Measurements from ENCODE around the gene LITAFD. TPM values are rescaled to one million over a fixed set of nuclear protein-coding genes. Genes with fewer than 3 reads are reported as not detected.
A peak's percentile ranks its signal among the peaks of the same experiment; 100 is the strongest.

Gene LITAFD
- total RNA-seq, 1 experiment from 2014 or later = not detected

GRCh38 chr16:8898660-8899318, 16.6 kb downstream of the LITAFD start:
- Mint-ChIP-seq H3K36me3 (ENCODE audit: insufficient read depth, unreplicated experiment) (peaks cover 97% of the 10 kb centered on the region), H3K9me3 (ENCODE audit: unreplicated experiment) (no peaks in the 10 kb centered on the region), H3K27me3 (ENCODE audit: insufficient read depth, unreplicated experiment) (no peaks in the 10 kb centered on the region), H3K4me1 (ENCODE audit: insufficient read depth, unreplicated experiment) (no peaks in the 10 kb centered on the region), H3K4me3 (ENCODE audit: unreplicated experiment) (no peak overlapping the region), H3K27ac (ENCODE audit: low read depth, unreplicated experiment) (no peak overlapping the region)
- no peak for TF ChIP-seq CTCF (IDR thresholded peaks at IDR 0.05; ENCODE audit: unreplicated experiment)
- ChIA-PET CTCF (interaction anchor here (0.6 to 1.2 kb wide), 3 partner anchors 16 to 38 kb away, joined by 3 to 6 read pairs (median 4); no protein-coding TSS in a partner anchor), POLR2A (no interaction called here)
- BruUV-seq (replicated peaks) = no TSS peak
- intact Hi-C loops (cut with micrococcal nuclease) = no loop called here
- DNase-seq (ENCODE audit: unreplicated experiment) = no peak

GRCh38 chr16:8899709-8900317, 17.7 kb downstream of the LITAFD start:
- POLR2A ChIA-PET = interaction anchor here (0.6 to 1.5 kb wide), 2 partner anchors 9 to 210 kb away, joined by 3 to 4 read pairs; no protein-coding TSS in a partner anchor
- Mint-ChIP-seq H3K36me3 (ENCODE audit: insufficient read depth, unreplicated experiment) (peaks cover 97% of the 10 kb centered on the region), H3K27ac (ENCODE audit: low read depth, unreplicated experiment) (no peak overlapping the region), H3K4me3 (ENCODE audit: unreplicated experiment) (no peak overlapping the region), H3K4me1 (ENCODE audit: insufficient read depth, unreplicated experiment) (no peaks in the 10 kb centered on the region), H3K27me3 (ENCODE audit: insufficient read depth, unreplicated experiment) (no peaks in the 10 kb centered on the region), H3K9me3 (ENCODE audit: unreplicated experiment) (no peaks in the 10 kb centered on the region)
- CTCF ChIA-PET = interaction anchor here (0.6 to 3.5 kb wide), 5 partner anchors 9 to 109 kb away, joined by 3 to 20 read pairs (median 4); no protein-coding TSS in a partner anchor
- intact Hi-C loops (cut with micrococcal nuclease) = no loop called here
- BruUV-seq (replicated peaks) = no TSS peak
- no peak for DNase-seq (ENCODE audit: unreplicated experiment)
- no peak for TF ChIP-seq CTCF (IDR thresholded peaks at IDR 0.05; ENCODE audit: unreplicated experiment)

- ChIA-PET CTCF (interaction anchor here (0.6 to 3.5 kb wide), 4 partner anchors 9 to 108 kb away, joined by 3 to 20 read pairs (median 10); no protein-coding TSS in a partner anchor), POLR2A (interaction anchor here (0.6 to 1.5 kb wide), 2 partner anchors 10 to 133 kb away, joined by 3 to 4 read pairs; no protein-coding TSS in a partner anchor)
- peaks cover 97% of the 10 kb centered on the region for H3K36me3 Mint-ChIP-seq (ENCODE audit: insufficient read depth, unreplicated experiment)
- H3K27ac Mint-ChIP-seq (ENCODE audit: low read depth, unreplicated experiment) = no peak overlapping the region
- no peak overlapping the region for H3K4me3 Mint-ChIP-seq (ENCODE audit: unreplicated experiment)
- no peaks in the 10 kb centered on the region for H3K27me3 Mint-ChIP-seq (ENCODE audit: insufficient read depth, unreplicated experiment)
- no peaks in the 10 kb centered on the region for H3K4me1 Mint-ChIP-seq (ENCODE audit: insufficient read depth, unreplicated experiment)
- intact Hi-C loops (cut with micrococcal nuclease) = no loop called here
- TSS peak; percentile 9 for BruUV-seq (replicated peaks)
- TF ChIP-seq CTCF (IDR thresholded peaks at IDR 0.05; ENCODE audit: unreplicated experiment) = no peak
- H3K9me3 Mint-ChIP-seq (ENCODE audit: unreplicated experiment) = no peaks in the 10 kb centered on the region
- DNase-seq (ENCODE audit: unreplicated experiment) = no peak
Observed at GRCh38 chr16:8900343-8900742, 18.2 kb downstream of the LITAFD start.

GRCh38 chr16:8901320-8901861, 19.2 kb downstream of the LITAFD start:
- intact Hi-C loops (cut with micrococcal nuclease) = no loop called here
- H3K27me3 Mint-ChIP-seq (ENCODE audit: insufficient read depth, unreplicated experiment) = no peaks in the 10 kb centered on the region
- CTCF ChIA-PET = interaction anchor here (0.6 to 3.5 kb wide), 7 partner anchors 18 to 334 kb away, joined by 3 to 20 read pairs (median 4); no protein-coding TSS in a partner anchor

More at GRCh38 chr16:8901320-8901861, 19.2 kb downstream of the LITAFD start:
- POLR2A ChIA-PET = interaction anchor here (0.6 to 1.5 kb wide), 4 partner anchors 11 to 17 kb away, joined by 3 to 4 read pairs (median 3); no protein-coding TSS in a partner anchor
- no peak for TF ChIP-seq CTCF (IDR thresholded peaks at IDR 0.05; ENCODE audit: unreplicated experiment)
- Mint-ChIP-seq H3K4me1 (ENCODE audit: insufficient read depth, unreplicated experiment) (no peaks in the 10 kb centered on the region), H3K9me3 (ENCODE audit: unreplicated experiment) (no peaks in the 10 kb centered on the region), H3K27ac (ENCODE audit: low read depth, unreplicated experiment) (no peak overlapping the region), H3K4me3 (ENCODE audit: unreplicated experiment) (no peak overlapping the region), H3K36me3 (ENCODE audit: insufficient read depth, unreplicated experiment) (peaks cover 97% of the 10 kb centered on the region)
- DNase-seq (ENCODE audit: unreplicated experiment) = no peak
- no TSS peak for BruUV-seq (replicated peaks)
